Activated naive CD4-positive, alpha-beta T cell treated with anti-CD3 and anti-CD28 coated beads for 36 hours (primary cell): ENCODE data around the gene MYOM3. TPM values are rescaled to one million over a fixed set of nuclear protein-coding genes. Genes with fewer than 3 reads are reported as not detected.

Experiments used
- total RNA-seq, 2 experiments: library from RNA; stranded (reverse); gene quantifications; one replicate each; pipeline ENCODE4 v1.2.3, GENCODE V29; 2021

Gene MYOM3
- total RNA-seq, 2 experiments from 2014 or later, result not detected

Other genes starting within 250 kb of the MYOM3 start
- gene FUCA1, start 243.8 kb downstream of the MYOM3 start, total RNA-seq, result 1 to 10 TPM; 4.9 to 5.2 TPM
- not detected for gene CNR2, start 198.8 kb downstream of the MYOM3 start, total RNA-seq
- gene PNRC2, start 152.3 kb downstream of the MYOM3 start, total RNA-seq, result 100 to 1,000 TPM; 178 to 209 TPM
- gene SRSF10, start 131.8 kb downstream of the MYOM3 start, total RNA-seq, result 100 to 1,000 TPM; 169 to 178 TPM
- not detected for gene IL22RA1, start 31.0 kb upstream of the MYOM3 start, total RNA-seq
- 1 to 10 TPM; 4.3 to 4.6 TPM for gene IFNLR1, start 75.2 kb upstream of the MYOM3 start, total RNA-seq
- gene GRHL3, start 207.2 kb upstream of the MYOM3 start, total RNA-seq, result under 1 TPM; 0.26 to 0.52 TPM